Keratinocyte (primary cell): Measurements from ENCODE around the gene UBAC2. TPM values are rescaled to one million over a fixed set of nuclear protein-coding genes. Genes with fewer than 3 reads are reported as not detected.

Experiments used
- DNase-seq: peaks from one replicate; pipeline ENCODE4 v3.0.0-alpha.2; 2011; ENCODE audit warnings: low read depth, missing footprints, low spot score
- FAIRE-seq: peaks from 2 replicates; lab custom pipeline; 2011; peaks lifted over from hg19 to GRCh38; lab: Jason Lieb, UNC
- H2AFZ ChIP-seq: 2 replicates; pipeline ENCODE4 v1.6.0; 2012; ENCODE audit warnings: low read length, control low read depth, inconsistent platforms; ENCODE audit not compliant: control insufficient read depth
- H3K27ac ChIP-seq: 2 replicates; pipeline ENCODE4 v1.5.1; 2011; ENCODE audit warnings: low read length; ENCODE audit not compliant: control insufficient read depth, insufficient read depth
- H3K27me3 ChIP-seq: 3 replicates; pipeline ENCODE4 v1.6.0; 2011; ENCODE audit warnings: low read length; ENCODE audit not compliant: control insufficient read depth, insufficient read depth; ENCODE audit errors: extremely low read depth
- H3K36me3 ChIP-seq, 2 experiments: 2 replicates in 1 of 2; 3 replicates in 1 of 2; pipeline ENCODE4 v1.5.1; 2011; ENCODE audit warnings: low read length in 2 of 2, mild to moderate bottlenecking in 1 of 2; ENCODE audit not compliant: control insufficient read depth in 2 of 2, insufficient read depth in 2 of 2; ENCODE audit errors: extremely low read depth in 1 of 2
- H3K4me1 ChIP-seq: 3 replicates; pipeline ENCODE4 v1.5.1; 2011; ENCODE audit warnings: low read length; ENCODE audit not compliant: control insufficient read depth, insufficient read depth; ENCODE audit errors: extremely low read depth
- H3K4me2 ChIP-seq: 3 replicates; pipeline ENCODE4 v1.6.0; 2011; ENCODE audit warnings: low read depth, low read length; ENCODE audit not compliant: control insufficient read depth, insufficient read depth; ENCODE audit errors: extremely low read depth
- H3K4me3 ChIP-seq, 3 experiments: fragments of 200-600 bp in 1 of 3; sonication (generic) in 1 of 3; 2 replicates in 2 of 3; 3 replicates in 1 of 3; pipeline ENCODE4 v1.5.1; 2011 to 2016; ENCODE audit warnings: low read length in 3 of 3, mild to moderate bottlenecking in 3 of 3, control low read depth in 2 of 3, inconsistent platforms in 1 of 3, low read depth in 1 of 3, mixed read lengths in 1 of 3, mixed run types in 1 of 3, moderate library complexity in 1 of 3; ENCODE audit not compliant: control insufficient read depth in 2 of 3, insufficient read depth in 2 of 3; ENCODE audit errors: extremely low read depth in 1 of 3
- H3K79me2 ChIP-seq: 2 replicates; pipeline ENCODE4 v1.6.0; 2012; ENCODE audit warnings: low read length; ENCODE audit not compliant: control insufficient read depth, insufficient read depth
- H3K9ac ChIP-seq: 3 replicates; pipeline ENCODE4 v1.6.0; 2011; ENCODE audit warnings: low read length; ENCODE audit not compliant: control insufficient read depth, insufficient read depth; ENCODE audit errors: extremely low read depth
- H3K9me1 ChIP-seq: 3 replicates; pipeline ENCODE4 v1.6.0; 2011; ENCODE audit warnings: low read length; ENCODE audit not compliant: control insufficient read depth, insufficient read depth; ENCODE audit errors: extremely low read depth
- H3K9me3 ChIP-seq: 2 replicates; pipeline ENCODE4 v1.5.1; 2012; ENCODE audit warnings: low read depth, low read length; ENCODE audit not compliant: control insufficient read depth
- H4K20me1 ChIP-seq: 3 replicates; pipeline ENCODE4 v1.6.0; 2011; ENCODE audit warnings: low read length; ENCODE audit not compliant: control insufficient read depth, insufficient read depth; ENCODE audit errors: extremely low read depth
- EZH2 ChIP-seq: IDR thresholded peaks from one replicate; pipeline ENCODE4 v1.6.1; 2012; ENCODE audit warnings: inconsistent platforms, mild to moderate bottlenecking, low read length, moderate library complexity
- dilution Hi-C: fragments of 300-500 bp; cut with MboI; formaldehyde crosslinking; loops from one replicate; pipeline ENCODE4 v1.7.0; 2020; ENCODE audit warnings: low sequenced_read_pairs; ENCODE audit not compliant: extremely low pct_ligation_motif_present
- polyA plus RNA-seq, 5 experiments: library from polyadenylated mRNA; depleted of rRNA in 3 of 5; stranded (reverse) in 3 of 5; stranded (forward) in 1 of 5; unstranded in 1 of 5; fragments of >200 nt; gene quantifications; 1 replicate in 1 of 5; 2 replicates in 3 of 5; 3 replicates in 1 of 5; pipeline versions ENCODE4 v1.2.1 to v1.2.3, GENCODE V29; 2011 to 2012; ENCODE audit warnings: missing spikeins in 2 of 5, low read depth in 1 of 5, low replicate concordance in 1 of 5
- TF ChIP-seq, protein P1 (sequence below), 3 experiments: IDR thresholded peaks in 1 of 3; conservative IDR thresholded peaks in 1 of 3; optimal IDR thresholded peaks in 1 of 3; 2 replicates in 2 of 3; 3 replicates in 1 of 3; pipeline versions ENCODE3 to v1.5.1; 2011; ENCODE audit warnings: low read length in 3 of 3, mild to moderate bottlenecking in 3 of 3, moderate library complexity in 2 of 3, control low read depth in 1 of 3, inconsistent platforms in 1 of 3; ENCODE audit not compliant: insufficient read depth in 2 of 3; ENCODE audit errors: extremely low read depth in 1 of 3

Gene UBAC2
- polyA plus RNA-seq, 1 donor (not counting 4 experiments of a cell fraction or from before 2014, with no cell fraction given), result 104 TPM

DNA sequence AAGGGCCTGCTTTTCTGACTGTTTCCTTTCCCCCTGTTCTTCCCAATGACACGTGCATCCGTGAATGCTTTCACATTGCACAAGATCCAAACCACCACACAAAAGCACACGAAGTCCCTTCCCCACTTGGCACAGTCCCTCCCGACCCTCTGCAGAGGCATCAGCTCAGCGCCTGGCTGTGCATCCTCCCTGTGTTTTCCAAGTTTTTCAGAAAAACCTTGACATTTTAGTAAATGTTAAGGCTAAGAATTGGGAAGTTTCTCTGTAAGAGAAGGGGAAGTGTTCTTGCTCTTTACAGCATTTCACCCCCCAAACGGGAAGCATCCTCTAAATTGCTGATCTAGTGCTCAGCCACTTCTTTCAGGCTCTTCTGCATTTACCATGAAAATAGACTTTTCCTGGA, 206.1 kb downstream of the UBAC2 start:
- H3K9me3 ChIP-seq, result no peaks in the 10 kb centered on the region
- H3K9me1 ChIP-seq, result no peaks in the 10 kb centered on the region
- TF ChIP-seq EZH2, result no peak
- TF ChIP-seq, protein P1, sequence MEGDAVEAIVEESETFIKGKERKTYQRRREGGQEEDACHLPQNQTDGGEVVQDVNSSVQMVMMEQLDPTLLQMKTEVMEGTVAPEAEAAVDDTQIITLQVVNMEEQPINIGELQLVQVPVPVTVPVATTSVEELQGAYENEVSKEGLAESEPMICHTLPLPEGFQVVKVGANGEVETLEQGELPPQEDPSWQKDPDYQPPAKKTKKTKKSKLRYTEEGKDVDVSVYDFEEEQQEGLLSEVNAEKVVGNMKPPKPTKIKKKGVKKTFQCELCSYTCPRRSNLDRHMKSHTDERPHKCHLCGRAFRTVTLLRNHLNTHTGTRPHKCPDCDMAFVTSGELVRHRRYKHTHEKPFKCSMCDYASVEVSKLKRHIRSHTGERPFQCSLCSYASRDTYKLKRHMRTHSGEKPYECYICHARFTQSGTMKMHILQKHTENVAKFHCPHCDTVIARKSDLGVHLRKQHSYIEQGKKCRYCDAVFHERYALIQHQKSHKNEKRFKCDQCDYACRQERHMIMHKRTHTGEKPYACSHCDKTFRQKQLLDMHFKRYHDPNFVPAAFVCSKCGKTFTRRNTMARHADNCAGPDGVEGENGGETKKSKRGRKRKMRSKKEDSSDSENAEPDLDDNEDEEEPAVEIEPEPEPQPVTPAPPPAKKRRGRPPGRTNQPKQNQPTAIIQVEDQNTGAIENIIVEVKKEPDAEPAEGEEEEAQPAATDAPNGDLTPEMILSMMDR (optimal IDR thresholded peaks at IDR 0.05 in 1 of 3, IDR thresholded peaks at IDR 0.05 in 1 of 3, conservative IDR thresholded peaks at IDR 0.05 in 1 of 3; ENCODE audit: extremely low read depth in 1 of 3, insufficient read depth in 2 of 3, low read length in 3 of 3), result no peak
- DNase-seq (no peak), FAIRE-seq (no peak)
- dilution Hi-C loops, result no loop called here
- H3K79me2 ChIP-seq, result no peaks in the 10 kb centered on the region
- H3K36me3 ChIP-seq, result no peaks in the 10 kb centered on the region
- H3K9ac ChIP-seq, result no peak overlapping the region
- H4K20me1 ChIP-seq, result no peaks in the 10 kb centered on the region
- H3K27me3 ChIP-seq, result peaks cover 8% of the 10 kb centered on the region
- H3K4me3 ChIP-seq, result no peak overlapping the region
- no peak overlapping the region for H2AFZ ChIP-seq
- no peak overlapping the region for H3K4me2 ChIP-seq
- no peak overlapping the region for H3K27ac ChIP-seq
- H3K4me1 ChIP-seq, result no peaks in the 10 kb centered on the region

DNA sequence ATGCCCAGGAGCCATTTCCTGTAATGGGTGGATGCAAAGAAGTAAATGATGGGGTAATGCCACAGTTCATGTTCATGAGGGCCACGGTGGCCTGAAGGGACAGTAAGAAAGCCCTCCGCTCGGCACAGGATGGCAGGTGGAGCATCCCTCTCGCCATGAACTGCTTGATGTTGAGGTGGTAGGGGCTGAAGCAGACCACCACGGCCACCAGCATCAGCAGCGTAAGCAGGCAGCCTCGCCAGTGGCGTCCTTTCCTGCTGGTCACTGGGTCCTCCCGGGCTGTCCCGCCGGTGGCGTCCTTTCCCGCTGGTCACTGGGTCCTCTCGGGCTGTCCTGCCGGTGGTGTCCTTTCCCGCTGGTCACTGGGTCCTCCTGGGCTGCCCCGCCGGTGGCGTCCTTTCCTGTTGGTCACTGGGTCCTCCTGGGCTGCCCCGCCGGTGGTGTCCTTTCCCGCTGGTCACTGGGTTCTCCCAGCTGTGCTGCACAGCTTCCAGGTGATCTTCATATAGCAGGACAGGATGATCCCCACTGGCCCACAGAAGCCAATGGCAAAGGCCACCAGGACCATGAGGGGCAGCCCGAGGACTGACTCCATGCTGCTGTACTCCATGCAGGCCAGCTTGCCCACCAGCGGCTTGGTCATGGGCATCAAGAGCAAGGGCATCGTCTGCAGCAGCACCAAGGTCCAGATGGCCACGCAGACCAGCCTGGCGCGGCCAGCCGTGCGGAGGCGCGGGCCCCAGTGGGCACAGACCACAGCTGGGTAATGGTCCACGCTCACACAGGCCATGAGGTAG, 207.4 kb downstream of the UBAC2 start:
- no peak overlapping the region for H2AFZ ChIP-seq
- H3K9me1 ChIP-seq, result no peaks in the 10 kb centered on the region
- no peaks in the 10 kb centered on the region for H3K4me1 ChIP-seq
- H3K9me3 ChIP-seq, result no peaks in the 10 kb centered on the region
- H3K79me2 ChIP-seq, result no peaks in the 10 kb centered on the region
- FAIRE-seq (no peak), DNase-seq (no peak)
- H3K4me3 ChIP-seq, result no peak overlapping the region
- dilution Hi-C loops, result no loop called here
- no peak overlapping the region for H3K9ac ChIP-seq
- no peak overlapping the region for H3K27ac ChIP-seq
- TF ChIP-seq, protein P1 (optimal IDR thresholded peaks at IDR 0.05 in 1 of 3, IDR thresholded peaks at IDR 0.05 in 1 of 3, conservative IDR thresholded peaks at IDR 0.05 in 1 of 3; ENCODE audit: extremely low read depth in 1 of 3, insufficient read depth in 2 of 3, low read length in 3 of 3), result no peak
- TF ChIP-seq EZH2, result no peak
- H3K27me3 ChIP-seq, result peaks cover 14% of the 10 kb centered on the region
- H3K36me3 ChIP-seq, result no peaks in the 10 kb centered on the region
- H3K4me2 ChIP-seq, result no peak overlapping the region
- H4K20me1 ChIP-seq, result no peaks in the 10 kb centered on the region
